ENCODE results near the gene YIPF7. TPM values are rescaled to one million over a fixed set of nuclear protein-coding genes. Genes with fewer than 3 reads are reported as not detected.

Gene YIPF7
- total and polyA plus RNA-seq, 8 donors: not detected

- H3K27ac ChIP-seq: no peak overlapping the region
- no peaks in the 10 kb centered on the region for H3K27me3 ChIP-seq
- 0 to 64% (median 0%) methylated on average over 1 of the region's 1 CpG for WGBS, 5 donors
- DNase-seq: no peak
- peaks cover 0 to 8% (median 0%) of the 10 kb centered on the region in 4 donors for H3K9me3 ChIP-seq
- no peak overlapping the region for H3K4me3 ChIP-seq
- H3K4me1 ChIP-seq: no peaks in the 10 kb centered on the region
- TF ChIP-seq CTCF (IDR thresholded peaks at IDR 0.05) (no peak), EP300 (IDR thresholded peaks at IDR 0.05) (no peak), POLR2A (IDR thresholded peaks at IDR 0.05) (no peak), POLR2AphosphoS5 (IDR thresholded peaks at IDR 0.05) (no peak)
- intact Hi-C loops (cut with DNase I; ENCODE audit: low total_unique reads): no loop called here
- no peaks in the 10 kb centered on the region for H3K36me3 ChIP-seq
Observed at GRCh38 chr4:44578954-44579353, 72.5 kb downstream of the YIPF7 start.

Other genes with a start within 250 kb of the YIPF7 start
- gene KCTD8, start 202.8 kb downstream of the YIPF7 start, total RNA-seq: 10 to 100 TPM in 1 of 5 donors, 1 to 10 TPM in 1, under 1 TPM in 1, not detected in 2; 0.18 to 21.4 (median 4.0) TPM
- 1 to 10 TPM in 1 of 3 donors, under 1 TPM in 2; 0.53 to 1.5 (median 0.81) TPM for gene KCTD8, start 202.8 kb downstream of the YIPF7 start, polyA plus RNA-seq
- gene GUF1, start 26.8 kb upstream of the YIPF7 start, total RNA-seq: 10 to 100 TPM in 4 of 5 donors, 1 to 10 TPM in 1; 2.3 to 32.1 (median 15.2) TPM
- gene GUF1, start 26.8 kb upstream of the YIPF7 start, polyA plus RNA-seq: 1 to 10 TPM; 7.9 to 9.3 (median 8.8) TPM
- gene GNPDA2, start 74.9 kb upstream of the YIPF7 start, total RNA-seq: 10 to 100 TPM in 3 of 5 donors, 1 to 10 TPM in 1, under 1 TPM in 1; 0.58 to 32.1 (median 13.4) TPM
- gene GNPDA2, start 74.9 kb upstream of the YIPF7 start, polyA plus RNA-seq: 10 to 100 TPM in 2 of 3 donors, 1 to 10 TPM in 1; 6.9 to 13.0 (median 10.5) TPM